ENCODE results near the gene ACTMAP. TPM values are rescaled to one million over a fixed set of nuclear protein-coding genes. Genes with fewer than 3 reads are reported as not detected.

The ACTMAP gene
- total and polyA plus RNA-seq, 4 donors: 0.93 to 7.7 (median 3.0) TPM

- no peaks in the 10 kb centered on the region for H3K9me3 ChIP-seq (ENCODE audit: control insufficient read depth in 4 of 4, low read length in 3 of 4)
- no peak for TF ChIP-seq CTCF (IDR thresholded peaks at IDR 0.05; ENCODE audit: low read depth, low read length, missing input control)
- TF ChIP-seq GABPA (IDR thresholded peaks at IDR 0.05 in 1 of 2, conservative IDR thresholded peaks at IDR 0.05 in 1 of 2): no peak
- H3K27me3 ChIP-seq (ENCODE audit: control insufficient read depth in 4 of 4, insufficient read depth in 4 of 4, low read length in 3 of 4): no peaks in the 10 kb centered on the region
- H3K4me1 ChIP-seq (ENCODE audit: control insufficient read depth in 4 of 4, insufficient read depth in 4 of 4, low read length in 3 of 4): peaks cover 0 to 19% (median 13%) of the 10 kb centered on the region in 4 donors
- H3K27ac ChIP-seq (ENCODE audit: low read depth in 1 of 2, low read length in 2 of 2): peak overlapping the region; percentile 84 to 92
- no peak for DNase-seq (ENCODE audit: low spot score)
- WGBS: under 1% methylated on average over 10 of the region's 10 CpGs
- peak overlapping the region; percentile 48 to 64 for H3K9ac ChIP-seq (ENCODE audit: low read depth in 1 of 2, low read length in 2 of 2)
- peaks cover 0 to 3% (median 1%) of the 10 kb centered on the region in 4 donors for H3K36me3 ChIP-seq (ENCODE audit: control insufficient read depth in 4 of 4, insufficient read depth in 3 of 4, low read depth in 1 of 4, low read length in 3 of 4)
- H3K4me3 ChIP-seq (ENCODE audit: low read depth in 1 of 3, low read length in 3 of 3): peak overlapping the region; percentile 52 to 67 (median 65)
Observed at GRCh38 chr19:40777645-40777936, 27.3 kb upstream of the ACTMAP start.

GRCh38 chr19:40776932-40777644 lies 26.8 kb upstream of the ACTMAP start:
- H3K4me3 ChIP-seq (ENCODE audit: low read depth in 1 of 3, low read length in 3 of 3): peak overlapping the region; percentile 52 to 67 (median 65)
- no peak for TF ChIP-seq FOXA2 (IDR thresholded peaks at IDR 0.05)
- TF ChIP-seq FOXA1 (IDR thresholded peaks at IDR 0.05): no peak
- TF ChIP-seq CTCF (IDR thresholded peaks at IDR 0.05; ENCODE audit: low read depth, low read length, missing input control): no peak
- TF ChIP-seq RXRA (IDR thresholded peaks at IDR 0.05): peak in 1 of 2 donors; percentile 1
- WGBS: 22% methylated on average over 13 of the region's 13 CpGs
- no peaks in the 10 kb centered on the region for H3K9me3 ChIP-seq (ENCODE audit: control insufficient read depth in 4 of 4, low read length in 3 of 4)
- H3K9ac ChIP-seq (ENCODE audit: low read depth in 1 of 2, low read length in 2 of 2): peak overlapping the region; percentile 48 to 55
- peaks cover 0 to 19% (median 13%) of the 10 kb centered on the region in 4 donors for H3K4me1 ChIP-seq (ENCODE audit: control insufficient read depth in 4 of 4, insufficient read depth in 4 of 4, low read length in 3 of 4)
- H3K27ac ChIP-seq (ENCODE audit: low read depth in 1 of 2, low read length in 2 of 2): peak overlapping the region; percentile 84 to 92
- peak; percentile 91 for DNase-seq (ENCODE audit: low spot score)
- H3K36me3 ChIP-seq (ENCODE audit: control insufficient read depth in 4 of 4, insufficient read depth in 3 of 4, low read depth in 1 of 4, low read length in 3 of 4): peaks cover 0 to 2% (median 0%) of the 10 kb centered on the region in 4 donors
- no peaks in the 10 kb centered on the region for H3K27me3 ChIP-seq (ENCODE audit: control insufficient read depth in 4 of 4, insufficient read depth in 4 of 4, low read length in 3 of 4)

- H3K9me3 ChIP-seq (ENCODE audit: control insufficient read depth in 4 of 4, low read length in 3 of 4): no peaks in the 10 kb centered on the region
- no peak for TF ChIP-seq ATF3 (IDR thresholded peaks at IDR 0.05)
- TF ChIP-seq HNF4G (IDR thresholded peaks at IDR 0.05): no peak
- TF ChIP-seq SP1 (IDR thresholded peaks at IDR 0.05): no peak
- no peak overlapping the region for H3K27ac ChIP-seq (ENCODE audit: low read depth in 1 of 2, low read length in 2 of 2)
- H3K9ac ChIP-seq (ENCODE audit: low read depth in 1 of 2, low read length in 2 of 2): no peak overlapping the region
- no peaks in the 10 kb centered on the region for H3K27me3 ChIP-seq (ENCODE audit: control insufficient read depth in 4 of 4, insufficient read depth in 4 of 4, low read length in 3 of 4)
- H3K36me3 ChIP-seq (ENCODE audit: control insufficient read depth in 4 of 4, insufficient read depth in 3 of 4, low read depth in 1 of 4, low read length in 3 of 4): no peaks in the 10 kb centered on the region
- no peak for DNase-seq (ENCODE audit: low spot score)
- H3K4me1 ChIP-seq (ENCODE audit: control insufficient read depth in 4 of 4, insufficient read depth in 4 of 4, low read length in 3 of 4): peaks cover 0 to 19% (median 13%) of the 10 kb centered on the region in 4 donors
- WGBS: 85% methylated on average over 7 of the region's 7 CpGs
- H3K4me3 ChIP-seq (ENCODE audit: low read depth in 1 of 3, low read length in 3 of 3): no peak overlapping the region
Observed at GRCh38 chr19:40776364-40776763, 26.1 kb upstream of the ACTMAP start.

Measured in liver (tissue), 9 donors.